Brain microvascular endothelial cell (primary cell): ENCODE data around the gene RNASE4.

ENCODE experiments used
- DNase-seq: peaks from one replicate; pipeline ENCODE4 v3.0.0-alpha.2; 2020
- H3K27ac ChIP-seq: fragments of 250-450 bp; sonication (Bioruptor Pico); 2 replicates; pipeline ENCODE4 v1.5.1; 2020; ENCODE audit warnings: mild to moderate bottlenecking, moderate library complexity
- H3K27me3 ChIP-seq: fragments of 250-450 bp; sonication (Bioruptor Pico); replicated peaks from 2 replicates; pipeline ENCODE4 v1.5.1; 2020; ENCODE audit warnings: mild to moderate bottlenecking
- H3K36me3 ChIP-seq: fragments of 250-450 bp; sonication (Bioruptor Pico); replicated peaks from 2 replicates; pipeline ENCODE4 v1.5.1; 2020; ENCODE audit warnings: mild to moderate bottlenecking
- H3K4me3 ChIP-seq: 2 replicates; pipeline ENCODE4 v1.5.1; 2011; ENCODE audit warnings: low read depth, mild to moderate bottlenecking, control low read depth, low read length, moderate library complexity
- in situ Hi-C: cut with HindIII; loops from 2 replicates; pipeline ENCODE4 v1.10.0; 2017; ENCODE audit warnings: low sequenced_read_pairs, low pct_ligation_motif_present
- TF ChIP-seq, protein P1 (sequence below): IDR thresholded peaks from 2 replicates; pipeline ENCODE4 v1.5.1; 2011; ENCODE audit warnings: low read depth, mild to moderate bottlenecking, moderate library complexity, low read length, control low read depth, inconsistent platforms; ENCODE audit errors: missing control alignments

Gene RNASE4

GRCh38 chr14:20684662-20685456 lies 499 bp downstream of the RNASE4 start:
- Histone ChIP-seq H3K4me3 (peak overlapping the region; percentile 88), H3K27me3 (no peaks in the 10 kb centered on the region), H3K27ac (peak overlapping the region; percentile 98), H3K36me3 (no peaks in the 10 kb centered on the region)
- in situ Hi-C loops: no loop called here
- TF ChIP-seq, protein P1, sequence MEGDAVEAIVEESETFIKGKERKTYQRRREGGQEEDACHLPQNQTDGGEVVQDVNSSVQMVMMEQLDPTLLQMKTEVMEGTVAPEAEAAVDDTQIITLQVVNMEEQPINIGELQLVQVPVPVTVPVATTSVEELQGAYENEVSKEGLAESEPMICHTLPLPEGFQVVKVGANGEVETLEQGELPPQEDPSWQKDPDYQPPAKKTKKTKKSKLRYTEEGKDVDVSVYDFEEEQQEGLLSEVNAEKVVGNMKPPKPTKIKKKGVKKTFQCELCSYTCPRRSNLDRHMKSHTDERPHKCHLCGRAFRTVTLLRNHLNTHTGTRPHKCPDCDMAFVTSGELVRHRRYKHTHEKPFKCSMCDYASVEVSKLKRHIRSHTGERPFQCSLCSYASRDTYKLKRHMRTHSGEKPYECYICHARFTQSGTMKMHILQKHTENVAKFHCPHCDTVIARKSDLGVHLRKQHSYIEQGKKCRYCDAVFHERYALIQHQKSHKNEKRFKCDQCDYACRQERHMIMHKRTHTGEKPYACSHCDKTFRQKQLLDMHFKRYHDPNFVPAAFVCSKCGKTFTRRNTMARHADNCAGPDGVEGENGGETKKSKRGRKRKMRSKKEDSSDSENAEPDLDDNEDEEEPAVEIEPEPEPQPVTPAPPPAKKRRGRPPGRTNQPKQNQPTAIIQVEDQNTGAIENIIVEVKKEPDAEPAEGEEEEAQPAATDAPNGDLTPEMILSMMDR: no peak
- peak; percentile 38 for DNase-seq

DNA sequence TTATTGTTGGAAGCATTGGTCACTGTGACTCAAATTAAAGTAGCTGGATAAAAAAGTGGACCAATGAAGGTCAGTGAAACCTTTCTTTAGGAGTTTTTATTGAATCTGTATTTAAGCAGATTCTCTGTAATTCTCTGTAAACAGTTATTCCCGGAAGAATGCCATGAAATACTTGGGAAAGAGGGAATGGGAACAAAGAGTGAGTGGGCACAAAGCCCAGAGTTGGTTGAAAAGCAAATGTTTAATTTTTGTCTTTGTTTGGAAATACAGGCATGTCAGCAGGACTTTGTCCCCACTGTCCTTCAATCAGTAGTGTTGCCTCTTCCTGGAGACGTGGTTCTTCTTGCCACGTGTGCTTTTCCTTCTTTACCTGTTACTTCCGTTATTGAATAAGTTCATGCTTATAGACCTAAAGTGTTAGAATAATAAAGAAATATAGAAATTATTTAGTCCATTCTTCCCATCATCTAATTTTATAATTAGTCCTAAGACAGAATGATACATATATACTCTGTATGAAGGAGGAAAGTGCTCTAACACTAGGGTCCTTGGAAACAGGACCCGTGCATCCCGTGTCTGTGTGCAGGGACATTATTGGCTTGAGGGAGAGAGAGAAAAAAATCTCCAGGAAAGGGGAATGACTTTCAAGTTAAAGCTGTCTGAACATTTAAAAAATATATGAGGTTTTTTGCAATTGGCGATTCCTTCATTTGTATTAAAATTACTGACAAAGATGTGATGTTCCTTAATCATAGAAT lies 2.2 kb downstream of the RNASE4 start:
- Histone ChIP-seq H3K4me3 (no peak overlapping the region), H3K36me3 (no peaks in the 10 kb centered on the region), H3K27ac (no peak overlapping the region), H3K27me3 (no peaks in the 10 kb centered on the region)
- no peak for DNase-seq
- in situ Hi-C loops: no loop called here
- TF ChIP-seq, protein P1: no peak

- in situ Hi-C loops: no loop called here
- Histone ChIP-seq H3K27ac (no peak overlapping the region), H3K27me3 (no peaks in the 10 kb centered on the region), H3K36me3 (no peaks in the 10 kb centered on the region), H3K4me3 (no peak overlapping the region)
- TF ChIP-seq, protein P1: no peak
- DNase-seq: no peak
Observed at GRCh38 chr14:20687362-20688166, 3.2 kb downstream of the RNASE4 start.

DNA sequence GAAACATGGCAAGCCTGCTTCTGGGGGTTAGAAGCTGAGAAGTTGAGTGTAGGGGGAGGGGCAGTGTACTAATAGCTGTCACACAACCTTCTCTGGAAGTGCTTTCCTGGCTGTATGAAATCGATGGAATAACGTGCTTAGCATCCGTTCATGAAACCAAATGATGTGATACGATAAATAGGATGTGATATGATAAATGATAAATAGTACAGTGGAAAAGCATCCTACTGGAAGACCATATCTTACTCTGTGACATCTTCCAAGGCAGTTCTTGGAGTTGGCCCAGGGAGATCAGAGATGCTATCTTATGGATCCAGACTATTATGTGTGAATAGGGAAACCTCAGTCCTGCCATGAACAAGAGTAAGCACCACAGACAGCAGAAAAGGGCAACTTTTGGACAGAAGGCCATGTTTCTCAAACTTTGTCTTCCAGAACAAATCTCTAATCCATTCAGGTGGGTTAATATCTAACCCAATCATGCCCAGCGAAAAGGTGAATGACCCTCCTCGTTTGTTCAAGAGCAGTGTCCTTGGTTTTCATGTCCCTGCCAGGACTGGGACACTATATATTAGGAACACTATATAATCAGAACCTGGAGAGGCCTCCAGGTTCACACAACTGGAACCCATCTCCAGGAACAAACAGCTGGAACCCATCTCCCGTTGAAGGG lies 3.9 kb downstream of the RNASE4 start, which contains the start of gene ANG:
TSS of gene ANG (plus strand) at position 598 of the 673 bp plus-strand sequence. CDS start 4,801 bp downstream, outside the sequence.
- TF ChIP-seq, protein P1: no peak
- no peak for DNase-seq
- Histone ChIP-seq H3K36me3 (no peaks in the 10 kb centered on the region), H3K4me3 (no peak within 1 kb of the TSS), H3K27me3 (no peaks in the 10 kb centered on the region), H3K27ac (no peak within 1 kb of the TSS)
- in situ Hi-C loops: no loop called here

DNA sequence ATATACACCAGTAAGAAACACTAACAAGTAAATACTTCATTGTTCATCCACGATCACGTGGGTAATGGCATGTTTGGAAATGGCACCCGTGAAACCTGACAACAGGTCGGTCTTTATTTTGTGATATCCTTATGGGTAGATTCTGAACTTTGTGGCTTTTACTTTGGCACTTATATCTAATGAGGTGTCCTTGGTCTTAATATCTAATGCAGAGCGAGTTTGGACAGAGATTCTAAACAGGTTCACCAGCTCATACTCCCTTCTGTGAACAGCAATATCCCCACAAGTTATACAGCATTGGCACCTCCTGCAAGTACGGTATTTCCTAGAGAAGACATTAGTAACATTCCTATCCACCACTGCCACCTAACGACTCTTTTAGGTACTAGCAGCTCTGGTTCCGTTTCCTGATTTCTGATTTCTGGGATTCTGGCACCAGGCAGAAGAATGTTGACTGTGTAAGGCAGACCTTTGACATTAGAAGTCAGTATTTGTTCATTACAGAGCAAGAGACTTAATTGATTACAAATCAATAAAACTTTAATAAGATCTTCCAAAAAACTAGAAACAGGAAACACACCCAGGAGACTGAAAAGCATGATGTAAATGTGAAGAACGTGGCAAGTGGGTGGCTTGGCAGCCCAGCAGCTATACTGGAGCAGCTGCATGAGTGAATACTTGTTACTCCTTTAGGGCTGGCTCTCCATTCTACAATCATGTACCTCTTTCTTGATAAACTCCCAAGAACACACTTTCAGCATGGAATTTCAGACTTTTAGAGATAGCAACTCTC lies 6.7 kb downstream of the RNASE4 start:
- TF ChIP-seq, protein P1: peak; percentile 78
- Histone ChIP-seq H3K27me3 (no peaks in the 10 kb centered on the region), H3K27ac (no peak overlapping the region), H3K36me3 (no peaks in the 10 kb centered on the region), H3K4me3 (no peak overlapping the region)
- in situ Hi-C loops: no loop called here
- DNase-seq: peak; percentile 73
